IMR-90 (cell line): Measurements from ENCODE around the gene SEC24A. TPM values are rescaled to one million over a fixed set of nuclear protein-coding genes. Genes with fewer than 3 reads are reported as not detected.

Experiments
- ATAC-seq: fragments of 200-7000 bp; cut with Tn5 transposase; 2 replicates; pipeline ENCODE4 v1.9.1; 2020; ENCODE audit warnings: low read depth, mild to moderate bottlenecking, moderate library complexity
- BruUV-seq: library from RNA; stranded (reverse); fragments of 400-500 nt; replicated peaks from 2 replicates; lab custom pipeline; 2021; lab: Mats Ljungman, UMichigan
- CTCF ChIA-PET: fragments of 300-600 bp; formaldehyde crosslinking; extraction: SDS; loops from one replicate; lab custom pipeline; 2021; ENCODE audit warnings: antibody characterized with exemption; lab: Yijun Ruan, JAX
- POLR2A ChIA-PET: fragments of 300-600 bp; sonication (Branson Sonifier 250); formaldehyde crosslinking; loops from one replicate; lab custom pipeline; 2022; ENCODE audit warnings: antibody characterized with exemption; ENCODE audit not compliant: unreplicated experiment; lab: Charles Lee
- DNase-seq: peaks from one replicate; pipeline ENCODE4 v3.0.0; 2013
- H2AFZ ChIP-seq: replicated peaks from 2 replicates; pipeline ENCODE3; 2013; ENCODE audit warnings: low read length, mild to moderate bottlenecking; ENCODE audit not compliant: poor library complexity
- H2AK5ac ChIP-seq: 2 replicates; pipeline ENCODE4 v1.6.1; 2013; ENCODE audit warnings: low read depth, low read length, inconsistent platforms
- H2AK9ac ChIP-seq: replicated peaks from 2 replicates; pipeline ENCODE3; 2013; ENCODE audit warnings: mild to moderate bottlenecking, low read depth, low read length, moderate library complexity; ENCODE audit not compliant: poor library complexity
- H2BK120ac ChIP-seq: 2 replicates; pipeline ENCODE4 v1.6.1; 2013; ENCODE audit warnings: low read depth, low read length, inconsistent platforms
- H2BK15ac ChIP-seq: 3 replicates; pipeline ENCODE4 v1.6.1; 2013; ENCODE audit warnings: low read depth, low read length, inconsistent platforms
- H2BK20ac ChIP-seq: 2 replicates; pipeline ENCODE4 v1.6.1; 2013; ENCODE audit warnings: low read depth, mild to moderate bottlenecking, inconsistent platforms, low read length, moderate library complexity
- H2BK5ac ChIP-seq: 2 replicates; pipeline ENCODE4 v1.6.1; 2013; ENCODE audit warnings: mild to moderate bottlenecking, low read depth, low read length, inconsistent platforms; ENCODE audit not compliant: poor library complexity, severe bottlenecking
- H3K14ac ChIP-seq: replicated peaks from 2 replicates; pipeline ENCODE4 v1.6.1; 2013; ENCODE audit warnings: low read depth, low read length, inconsistent platforms
- H3K18ac ChIP-seq: 2 replicates; pipeline ENCODE4 v1.6.1; 2013; ENCODE audit warnings: low read depth, low read length, control low read depth
- H3K23ac ChIP-seq: 2 replicates; pipeline ENCODE4 v1.6.1; 2013; ENCODE audit warnings: low read depth, low read length, inconsistent platforms
- H3K27ac ChIP-seq: 2 replicates; pipeline ENCODE4 v1.5.1; 2013; ENCODE audit warnings: mild to moderate bottlenecking, control low read depth, low read length; ENCODE audit not compliant: insufficient read depth
- H3K27me3 ChIP-seq: 2 replicates; pipeline ENCODE4 v1.6.1; 2013; ENCODE audit warnings: low read length; ENCODE audit not compliant: control insufficient read depth, insufficient read depth
- H3K36me3 ChIP-seq: 2 replicates; pipeline ENCODE4 v1.6.1; 2013; ENCODE audit warnings: low read length, mixed read lengths; ENCODE audit not compliant: control insufficient read depth, insufficient read depth
- H3K4ac ChIP-seq: 2 replicates; pipeline ENCODE4 v1.6.1; 2013; ENCODE audit warnings: low read depth, low read length, inconsistent platforms
- H3K4me1 ChIP-seq: 2 replicates; pipeline ENCODE4 v1.6.1; 2013; ENCODE audit warnings: low read length, mixed read lengths; ENCODE audit not compliant: control insufficient read depth, insufficient read depth
- H3K4me2 ChIP-seq: 2 replicates; pipeline ENCODE4 v1.6.1; 2013; ENCODE audit warnings: low read depth, mild to moderate bottlenecking, control low read depth, low read length, moderate library complexity
- H3K4me3 ChIP-seq: 2 replicates; pipeline ENCODE4 v1.5.1; 2013; ENCODE audit warnings: low read depth, mild to moderate bottlenecking, control low read depth, low read length, moderate library complexity; ENCODE audit not compliant: insufficient read depth
- H3K56ac ChIP-seq: 2 replicates; pipeline ENCODE4 v1.6.1; 2013; ENCODE audit warnings: low read length, inconsistent platforms; ENCODE audit not compliant: insufficient read depth; ENCODE audit errors: extremely low read depth
- H3K79me1 ChIP-seq, 2 experiments: 2 replicates each; pipeline ENCODE4 v1.6.1; 2013; ENCODE audit warnings: low read length in 2 of 2, inconsistent platforms in 1 of 2, low read depth in 1 of 2
- H3K9ac ChIP-seq: 2 replicates; pipeline ENCODE4 v1.6.1; 2013; ENCODE audit warnings: low read depth, low read length, control low read depth
- H3K9me1 ChIP-seq: 2 replicates; pipeline ENCODE4 v1.6.1; 2013; ENCODE audit warnings: low read length, inconsistent platforms; ENCODE audit not compliant: insufficient read depth
- H3K9me3 ChIP-seq: 2 replicates; pipeline ENCODE4 v1.6.1; 2013; ENCODE audit warnings: low read length; ENCODE audit not compliant: control insufficient read depth, insufficient read depth
- H4K20me1 ChIP-seq: 2 replicates; pipeline ENCODE4 v1.6.1; 2013; ENCODE audit warnings: low read length, inconsistent platforms; ENCODE audit not compliant: insufficient read depth
- H4K5ac ChIP-seq: 2 replicates; pipeline ENCODE4 v1.6.1; 2013; ENCODE audit warnings: mild to moderate bottlenecking, low read depth, low read length, control low read depth
- H4K8ac ChIP-seq, 2 experiments: 2 replicates each; pipeline ENCODE4 v1.6.1; 2013; ENCODE audit warnings: low read depth in 2 of 2, low read length in 2 of 2, control low read depth in 1 of 2, inconsistent platforms in 1 of 2
- H4K91ac ChIP-seq: 2 replicates; pipeline ENCODE4 v1.6.1; 2013; ENCODE audit warnings: low read depth, low read length, inconsistent platforms; ENCODE audit not compliant: insufficient read depth
- BHLHE40 ChIP-seq: fragments of 150-350 bp; IDR thresholded peaks from 2 replicates; pipeline ENCODE4 v1.6.1; 2016; ENCODE audit warnings: mild to moderate bottlenecking, low read depth, low read length
- CEBPB ChIP-seq: IDR thresholded peaks from 2 replicates; pipeline ENCODE4 v1.6.1; 2012; ENCODE audit warnings: low read depth, low read length, improper control_type of control experiment
- CHD1 ChIP-seq: IDR thresholded peaks from 2 replicates; pipeline ENCODE4 v1.6.1; 2012; ENCODE audit warnings: low read depth, low read length, improper control_type of control experiment
- CTCF ChIP-seq: conservative IDR thresholded peaks from 2 replicates; pipeline ENCODE4 v1.5.1; 2012; ENCODE audit warnings: mild to moderate bottlenecking, low read depth, low read length, improper control_type of control experiment
- ELK1 ChIP-seq: fragments of 150-350 bp; IDR thresholded peaks from 2 replicates; pipeline ENCODE4 v1.6.1; 2016; ENCODE audit warnings: low read depth, mild to moderate bottlenecking, low read length, moderate library complexity, borderline replicate concordance
- FOS ChIP-seq: fragments of 150-350 bp; IDR thresholded peaks from 2 replicates; pipeline ENCODE4 v1.6.1; 2016; ENCODE audit warnings: low read depth, low read length
- MAFK ChIP-seq: IDR thresholded peaks from 2 replicates; pipeline ENCODE4 v1.6.1; 2012; ENCODE audit warnings: low read depth, low read length, improper control_type of control experiment
- MAZ ChIP-seq: IDR thresholded peaks from 2 replicates; pipeline ENCODE4 v1.6.1; 2012; ENCODE audit warnings: low read depth, mild to moderate bottlenecking, low read length, improper control_type of control experiment, moderate library complexity, borderline replicate concordance
- MXI1 ChIP-seq: IDR thresholded peaks from 2 replicates; pipeline ENCODE4 v1.6.1; 2012; ENCODE audit warnings: low read depth, mild to moderate bottlenecking, low read length, moderate library complexity, borderline replicate concordance
- NFE2L2 ChIP-seq: fragments of 150-350 bp; IDR thresholded peaks from 2 replicates; pipeline ENCODE4 v1.6.1; 2016; ENCODE audit warnings: low read depth, mild to moderate bottlenecking, low read length
- POLR2A ChIP-seq: IDR thresholded peaks from 2 replicates; pipeline ENCODE4 v1.6.1; 2012; ENCODE audit warnings: mild to moderate bottlenecking, low read depth, low read length
- RAD21 ChIP-seq: IDR thresholded peaks from 2 replicates; pipeline ENCODE4 v1.6.1; 2012; ENCODE audit warnings: low read length, improper control_type of control experiment
- RCOR1 ChIP-seq: IDR thresholded peaks from 2 replicates; pipeline ENCODE4 v1.6.1; 2012; ENCODE audit warnings: mild to moderate bottlenecking, low read length, improper control_type of control experiment; ENCODE audit not compliant: insufficient replicate concordance
- RFX5 ChIP-seq: IDR thresholded peaks from 2 replicates; pipeline ENCODE4 v1.8.0; 2012; ENCODE audit warnings: low read depth, mild to moderate bottlenecking, low read length, moderate library complexity
- SMC3 ChIP-seq: fragments of 150-350 bp; IDR thresholded peaks from 2 replicates; pipeline ENCODE4 v1.6.1; 2016; ENCODE audit warnings: low read depth, mild to moderate bottlenecking, antibody characterized with exemption, low read length, moderate library complexity
- USF2 ChIP-seq: fragments of 150-350 bp; IDR thresholded peaks from 2 replicates; pipeline ENCODE4 v1.6.1; 2017; ENCODE audit warnings: mild to moderate bottlenecking, antibody characterized with exemption, low read length, low read depth
- WGBS, 2 experiments: methylation state at CpG; one replicate each; pipeline versions ENCODE4 v1.1.5 to v1.1.7; 2013; ENCODE audit warnings: missing lambda C conversion rate in 2 of 2; ENCODE audit not compliant: insufficient read length in 1 of 2; ENCODE audit errors: extremely low coverage in 2 of 2; 5-methylcytosine and 5-hydroxymethylcytosine counted together
- dilution Hi-C: fragments of 300-500 bp; cut with HindIII; formaldehyde crosslinking; loops from one replicate; pipeline ENCODE4 v1.14.3; 2018; ENCODE audit warnings: low sequenced_read_pairs; ENCODE audit not compliant: unreplicated experiment
- in situ Hi-C: fragments of 300-500 bp; cut with MboI; formaldehyde crosslinking; loops from 3 replicates; pipeline ENCODE4 v1.14.3; 2019; ENCODE audit warnings: low sequenced_read_pairs, inconsistent platforms, mixed read lengths
- intact Hi-C: fragments of 100-400 bp; cut with micrococcal nuclease; formaldehyde crosslinking; loops from 2 replicates; pipeline ENCODE4 v1.10.0; 2022
- polyA plus RNA-seq, 3 experiments: library from polyadenylated mRNA; depleted of rRNA; stranded (reverse); fragments of >200 nt; gene quantifications; 2 replicates each; pipeline ENCODE4 v1.2.3, GENCODE V29; 2012; ENCODE audit warnings: low replicate concordance in 1 of 3
- total RNA-seq: library from RNA; depleted of rRNA; stranded (reverse); fragments of >200 nt; gene quantifications from 2 replicates; pipeline ENCODE4 v1.2.3, GENCODE V29; 2012

The SEC24A gene
- total and polyA plus RNA-seq, 2 of the 4 experiments (the other 2 are of a cell fraction), result 23.9 to 28.1 TPM

- Histone ChIP-seq H4K5ac (no peak overlapping the region), H3K9me3 (no peaks in the 10 kb centered on the region), H3K79me1 (peaks cover 6 to 46% of the 10 kb centered on the region in 2 experiments), H3K9me1 (peaks cover 18% of the 10 kb centered on the region), H2AFZ (no peak overlapping the region), H4K91ac (no peak overlapping the region), H3K27me3 (no peaks in the 10 kb centered on the region), H3K9ac (no peak overlapping the region), H2AK5ac (no peak overlapping the region), H2BK120ac (no peak overlapping the region), H2BK20ac (no peak overlapping the region), H2AK9ac (no peak overlapping the region), H4K8ac (no peak overlapping the region), H3K4me3 (no peak overlapping the region), H3K4ac (no peak overlapping the region), H3K4me2 (no peak overlapping the region), H3K36me3 (peaks cover 10% of the 10 kb centered on the region), H3K14ac (no peak overlapping the region), H3K23ac (no peak overlapping the region), H3K4me1 (no peaks in the 10 kb centered on the region), H3K27ac (no peak overlapping the region), H3K56ac (no peak overlapping the region), H4K20me1 (peaks cover 95% of the 10 kb centered on the region), H2BK15ac (no peak overlapping the region), H2BK5ac (no peak overlapping the region), H3K18ac (no peak overlapping the region)
- in situ Hi-C loops (no loop called here), intact Hi-C loops (no loop called here), dilution Hi-C loops (no loop called here)
- DNase-seq, result peak; percentile 15
- no TSS peak for BruUV-seq
- ATAC-seq, result no peak
- CTCF ChIA-PET, result no interaction called here
- WGBS, 2 experiments, result no CpG with 5 or more reads among the region's 8 CpGs
- TF ChIP-seq RCOR1, result no peak
- no peak for TF ChIP-seq USF2
- no peak for TF ChIP-seq MAFK
- no peak for TF ChIP-seq CHD1
- TF ChIP-seq POLR2A, result no peak
- no peak for TF ChIP-seq FOS
- TF ChIP-seq MAZ, result no peak
- no peak for TF ChIP-seq RFX5
- no peak for TF ChIP-seq MXI1
- no peak for TF ChIP-seq SMC3
- no peak for TF ChIP-seq NFE2L2
- TF ChIP-seq CEBPB, result no peak; the same call in 1 of the 2 replicates
- TF ChIP-seq ELK1, result no peak
- no peak for TF ChIP-seq BHLHE40
- TF ChIP-seq RAD21, result no peak
- TF ChIP-seq CTCF, result no peak
- POLR2A ChIA-PET, result no interaction called here
Observed at GRCh38 chr5:134656690-134657089, 8.1 kb downstream of the SEC24A start.
